COLO668 (cell line): Measurements from ENCODE around the gene CGRRF1.

Experiments
- DNase-seq: peaks from one replicate; lab custom pipeline; 2025; ENCODE audit not compliant: unreplicated experiment; lab: John Stamatoyannopoulos, UW

CGRRF1 gene

DNA sequence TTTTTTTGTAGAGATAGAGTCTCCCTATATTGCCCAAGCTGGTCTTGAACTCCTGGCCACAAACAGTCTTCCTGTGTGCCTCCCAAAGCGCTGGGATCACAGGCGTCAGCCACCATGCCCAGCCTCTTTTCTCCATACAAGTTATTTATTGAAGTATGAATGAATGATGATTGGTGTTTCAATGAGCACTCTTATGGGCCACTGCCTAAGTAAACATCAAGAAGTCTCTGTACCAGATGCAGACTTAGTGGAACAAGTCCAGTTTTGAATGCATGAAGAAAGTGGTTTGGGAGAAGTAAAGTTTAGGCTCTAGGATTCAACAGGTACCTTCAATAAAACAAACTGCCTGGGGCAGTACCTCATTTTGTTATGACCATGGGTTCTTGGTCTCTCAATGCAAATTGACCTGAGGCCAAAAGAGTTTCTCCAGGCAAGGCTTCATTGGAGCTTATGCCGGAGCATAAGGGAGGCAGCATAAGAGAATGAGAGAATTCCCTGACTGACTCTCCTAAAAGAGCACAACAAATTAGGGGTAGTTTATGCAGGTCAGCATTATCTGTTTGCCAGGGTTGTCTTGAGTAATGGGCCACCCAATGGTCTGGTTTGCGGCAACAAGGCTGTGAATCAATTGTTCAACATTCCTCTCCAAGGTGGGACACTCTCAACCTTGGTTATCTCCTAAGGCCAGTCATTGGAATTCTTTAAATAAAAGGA is 19.8 kb upstream of the CGRRF1 start:
- no peak for DNase-seq

GRCh38 chr14:54490445-54491175 is 19.1 kb upstream of the CGRRF1 start:
- DNase-seq: no peak

GRCh38 chr14:54493293-54493692 is 16.4 kb upstream of the CGRRF1 start:
- no peak for DNase-seq

DNA sequence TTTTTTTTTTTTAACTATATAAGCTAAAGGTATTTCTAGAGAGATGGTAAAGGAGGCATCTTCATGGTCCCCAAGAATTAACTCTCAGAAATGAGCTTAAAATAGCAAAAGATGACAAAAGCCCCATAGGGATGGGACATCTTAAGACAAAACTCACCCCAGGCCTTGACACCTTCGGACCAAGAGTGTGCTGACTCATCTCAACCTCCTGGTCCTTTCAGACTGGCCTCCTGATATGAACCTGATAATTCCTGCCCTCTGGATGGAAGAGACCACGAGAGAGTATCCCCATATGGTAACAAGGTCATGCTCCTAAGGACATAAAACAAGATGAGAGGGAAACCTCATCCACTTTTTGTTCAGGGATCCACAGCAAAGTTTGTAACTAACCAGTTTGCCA is 12.5 kb upstream of the CGRRF1 start:
- no peak for DNase-seq

DNA sequence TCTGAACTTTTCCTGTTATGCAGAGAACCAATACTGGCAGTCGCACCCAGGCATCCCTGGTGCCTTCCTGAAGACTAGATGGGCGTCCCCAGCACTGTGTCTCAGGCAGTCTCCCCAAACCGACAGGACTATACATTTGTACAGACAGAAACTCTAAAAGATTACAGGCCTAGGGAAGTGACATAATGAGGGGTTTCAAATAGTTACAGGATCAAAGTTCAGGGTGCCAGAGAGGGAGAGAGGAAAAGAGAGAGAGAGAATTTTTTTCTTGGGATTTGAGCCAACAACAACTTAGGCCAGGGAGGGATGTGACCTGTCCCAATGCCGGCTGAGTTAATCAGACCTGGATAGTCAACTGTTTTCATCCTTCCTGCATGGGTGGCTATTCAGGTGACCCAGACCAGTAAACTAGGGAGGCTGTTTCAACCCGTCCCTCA is 11.6 kb upstream of the CGRRF1 start:
- DNase-seq: no peak

DNA sequence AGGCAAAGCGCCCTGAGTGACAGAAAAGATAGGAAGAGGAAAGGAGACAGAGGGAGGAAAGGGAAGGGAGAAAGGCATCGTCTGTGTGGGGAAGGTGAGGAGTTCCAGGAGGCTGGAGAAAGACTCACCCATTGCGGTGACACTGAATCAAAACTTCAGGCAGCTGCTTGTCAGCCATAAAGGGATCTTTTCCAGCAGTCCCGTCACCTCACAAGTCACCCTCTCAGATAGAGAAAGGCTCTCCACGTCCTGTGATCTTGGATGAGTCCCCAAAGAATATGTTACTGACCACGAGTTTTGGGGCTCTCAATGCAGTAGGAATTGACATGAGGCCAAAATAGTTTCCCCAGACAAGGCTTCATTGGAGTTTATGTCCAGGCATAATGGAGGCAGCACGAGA is 11.1 kb upstream of the CGRRF1 start:
- no peak for DNase-seq

DNA sequence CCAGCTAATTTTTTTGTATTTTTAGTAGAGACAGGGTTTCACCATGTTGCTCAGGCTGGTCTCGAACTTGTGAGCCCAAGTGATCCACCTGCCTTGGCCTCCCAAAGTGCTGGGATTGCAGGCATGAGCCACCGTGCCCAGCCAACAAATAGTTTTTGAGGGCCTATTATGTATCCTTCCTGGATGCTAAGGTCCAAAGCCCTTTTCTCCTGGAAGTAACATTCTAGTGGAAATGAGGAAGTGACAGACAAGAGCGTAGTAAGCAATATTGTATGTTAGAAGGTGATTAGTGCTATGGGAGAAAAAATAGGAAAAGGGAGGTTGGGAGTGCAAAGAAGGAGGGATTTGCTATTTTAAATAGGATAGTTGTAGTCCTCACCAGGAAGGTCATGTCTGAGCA is 9.0 kb upstream of the CGRRF1 start:
- DNase-seq: no peak

- no peak for DNase-seq
Measured at GRCh38 chr14:54501480-54501879, 8.2 kb upstream of the CGRRF1 start.

GRCh38 chr14:54502602-54503001 is 7.1 kb upstream of the CGRRF1 start:
- no peak for DNase-seq

- no peak for DNase-seq
Measured at GRCh38 chr14:54503486-54503885, 6.2 kb upstream of the CGRRF1 start.

- DNase-seq: no peak
Measured at GRCh38 chr14:54512393-54512792, 2.7 kb downstream of the CGRRF1 start.

DNA sequence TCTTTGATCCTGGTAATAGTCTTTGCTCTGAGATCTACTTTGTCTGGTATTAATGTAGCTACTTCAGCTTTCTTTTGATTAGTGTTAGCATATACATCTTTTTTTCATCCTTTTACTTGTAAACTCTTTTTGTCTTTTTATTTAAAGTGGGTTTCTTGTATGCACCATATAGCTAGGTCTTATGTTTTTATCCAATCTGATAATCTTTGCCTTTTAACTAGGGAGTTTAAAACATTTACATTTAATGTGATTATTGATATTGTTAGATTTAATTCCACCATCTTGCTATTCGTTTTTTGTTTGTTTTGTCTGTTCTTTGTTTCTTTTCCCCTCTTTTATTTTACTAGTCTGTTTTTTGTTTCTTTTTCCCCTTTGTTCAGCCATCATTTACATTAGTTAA is 6.0 kb downstream of the CGRRF1 start:
- DNase-seq: no peak

- no peak for DNase-seq
Measured at GRCh38 chr14:54516709-54517108, 7.0 kb downstream of the CGRRF1 start.

DNA sequence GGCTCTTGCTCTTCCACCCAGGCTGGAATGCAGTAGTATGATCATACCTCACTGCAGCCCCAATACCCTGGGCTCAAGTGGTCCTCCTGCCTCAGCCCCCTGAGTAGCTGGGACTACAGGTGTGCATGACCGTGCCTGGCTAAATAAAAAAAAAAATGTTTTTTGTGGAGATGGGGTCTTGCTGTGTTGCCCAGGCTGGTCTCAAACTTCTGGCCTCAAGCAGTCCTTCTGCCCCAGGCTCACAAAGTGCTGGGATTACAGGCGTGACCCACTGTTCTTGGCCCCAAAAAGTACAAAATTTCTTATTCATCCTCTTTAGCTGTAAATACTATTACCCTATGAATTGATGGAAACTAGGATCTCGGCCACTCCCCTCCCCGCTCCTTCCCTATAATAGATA is 14.7 kb downstream of the CGRRF1 start:
- DNase-seq: no peak

GRCh38 chr14:54528973-54529372 is 19.3 kb downstream of the CGRRF1 start:
- DNase-seq: no peak

DNA sequence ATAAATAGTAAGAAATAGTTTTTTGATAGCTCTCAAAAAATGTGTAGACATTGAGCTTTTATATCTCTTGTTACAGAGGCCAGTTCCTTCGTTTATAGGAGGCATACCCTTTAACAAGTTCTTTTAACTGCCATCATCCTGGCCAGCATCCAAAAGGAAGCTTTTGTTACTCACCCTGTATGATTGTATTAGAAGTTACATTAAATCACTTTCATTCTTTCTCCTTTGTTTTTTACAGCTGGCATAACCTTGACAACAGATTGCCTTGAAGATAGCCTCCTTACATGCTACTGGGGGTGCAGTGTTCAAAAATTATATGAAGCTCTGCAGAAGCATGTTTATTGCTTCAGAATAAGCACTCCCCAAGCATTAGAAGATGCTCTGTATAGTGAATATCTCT is 20.1 kb downstream of the CGRRF1 start:
- DNase-seq: no peak

- DNase-seq: no peak
Measured at GRCh38 chr14:54532111-54533012, 22.7 kb downstream of the CGRRF1 start.

DNA sequence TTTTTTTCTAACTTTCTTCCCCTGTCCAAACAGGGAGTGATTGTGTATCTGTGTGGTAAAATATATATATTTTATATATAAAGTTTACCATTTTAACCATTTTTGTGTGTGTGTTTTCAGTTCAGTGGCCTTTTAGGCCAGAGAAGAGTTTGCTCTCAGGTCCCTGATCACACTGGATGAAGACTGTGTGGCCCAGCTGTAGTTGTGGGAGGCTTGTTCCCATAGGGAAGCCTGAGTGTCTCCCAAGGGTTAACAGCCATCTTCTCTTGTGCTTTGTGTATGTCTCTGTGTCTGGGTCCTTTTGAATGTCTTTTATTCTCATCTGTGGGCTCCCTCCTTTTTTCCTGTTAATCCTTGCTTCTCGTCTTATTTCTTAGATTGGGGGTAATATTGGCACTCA is 23.4 kb downstream of the CGRRF1 start:
- DNase-seq: no peak

GRCh38 chr14:54535126-54535525 is 25.4 kb downstream of the CGRRF1 start:
- DNase-seq: no peak

DNA sequence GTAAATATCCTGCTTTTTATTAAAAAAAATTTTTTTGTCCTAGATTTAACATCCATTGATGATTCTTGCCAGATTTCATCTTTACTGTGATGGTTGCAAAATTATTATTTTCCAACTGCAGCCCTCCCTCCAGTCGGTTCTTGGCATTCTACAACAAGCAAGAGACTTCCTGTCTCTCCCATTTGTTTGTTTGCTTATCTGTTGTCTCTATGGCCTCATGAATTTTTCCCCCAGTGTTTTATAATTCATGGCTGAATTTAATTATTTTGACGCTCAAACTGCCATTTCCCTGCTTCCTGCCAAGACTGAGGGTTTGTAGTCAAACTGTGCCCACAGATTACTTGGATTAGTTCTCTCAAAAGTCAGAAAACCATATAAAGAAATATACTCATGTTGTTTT is 25.9 kb downstream of the CGRRF1 start:
- no peak for DNase-seq

GRCh38 chr14:54537651-54538050 is 27.9 kb downstream of the CGRRF1 start:
- no peak for DNase-seq

DNA sequence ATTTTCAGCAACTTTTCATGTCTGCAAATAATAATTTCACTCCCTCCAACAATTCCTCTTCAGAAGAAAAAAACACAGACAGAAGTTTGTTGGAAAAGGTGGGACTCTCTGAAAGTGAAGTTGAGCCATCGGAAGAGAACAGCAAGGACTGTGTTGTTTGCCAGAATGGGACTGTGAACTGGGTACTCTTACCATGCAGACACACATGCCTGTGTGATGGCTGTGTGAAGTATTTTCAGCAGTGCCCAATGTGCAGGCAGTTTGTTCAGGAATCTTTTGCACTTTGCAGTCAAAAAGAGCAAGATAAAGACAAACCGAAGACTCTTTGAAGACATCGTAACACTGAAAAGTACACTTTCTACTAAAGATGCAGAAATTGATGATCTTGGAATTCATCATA is 28.3 kb downstream of the CGRRF1 start:
- no peak for DNase-seq
